GM21447 (cell line): ENCODE results near the gene NMNAT1.
"Not testable (repeated sequence)": the region's sequence is repeated elsewhere in the genome, so short reads cannot be mapped to it uniquely, and the experiment has no call there.

Experiments used
- ATAC-seq: cut with Tn5 transposase; IDR thresholded peaks from one replicate; pipeline ENCODE4 v1.9.1; 2021; ENCODE audit not compliant: unreplicated experiment

NMNAT1 gene

GRCh38 chr1:9917901-9918300 lies 25.4 kb upstream of the NMNAT1 start:
- ATAC-seq, result no peak

- no peak for ATAC-seq
Measured at GRCh38 chr1:9920606-9921005, 22.7 kb upstream of the NMNAT1 start.

DNA sequence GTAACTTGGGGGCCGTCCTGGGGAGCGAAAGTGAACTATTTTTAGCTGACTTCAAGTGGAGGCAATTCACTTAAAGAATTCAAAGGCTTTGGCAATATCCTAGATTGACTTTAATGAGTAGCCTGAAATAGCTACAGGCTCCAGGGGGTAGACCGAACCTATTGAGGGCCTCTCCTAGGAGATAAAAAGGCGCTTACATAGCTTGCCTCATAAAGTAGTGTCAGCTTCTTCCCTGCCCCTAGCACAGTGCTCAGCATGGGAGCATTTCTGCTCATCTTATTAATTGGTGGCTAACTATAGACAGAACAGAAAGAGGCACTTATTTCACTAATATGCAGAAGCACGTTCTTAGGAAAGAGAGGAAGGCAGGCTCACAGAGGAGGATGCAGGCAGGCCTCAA lies 20.9 kb upstream of the NMNAT1 start:
- no peak for ATAC-seq

DNA sequence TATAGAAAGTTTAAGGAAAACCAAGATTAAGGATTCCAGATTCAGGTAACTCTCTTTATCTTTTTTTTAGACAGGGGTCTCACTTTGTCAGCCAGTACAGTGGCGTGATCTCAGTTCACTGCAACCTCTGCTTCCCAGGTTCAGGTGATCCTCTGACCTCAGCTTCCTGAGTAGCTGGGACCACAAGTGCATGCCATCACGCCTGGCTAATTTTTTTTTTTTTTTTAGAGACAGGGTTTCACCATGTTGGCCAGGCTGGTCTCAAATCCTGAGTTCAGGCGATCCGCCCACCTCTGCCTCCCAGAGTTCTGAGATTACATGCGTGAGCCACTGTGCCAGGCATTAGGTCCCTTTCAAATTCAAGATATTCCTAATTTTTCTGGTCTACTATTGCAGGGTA lies 16.0 kb upstream of the NMNAT1 start:
- no peak for ATAC-seq

DNA sequence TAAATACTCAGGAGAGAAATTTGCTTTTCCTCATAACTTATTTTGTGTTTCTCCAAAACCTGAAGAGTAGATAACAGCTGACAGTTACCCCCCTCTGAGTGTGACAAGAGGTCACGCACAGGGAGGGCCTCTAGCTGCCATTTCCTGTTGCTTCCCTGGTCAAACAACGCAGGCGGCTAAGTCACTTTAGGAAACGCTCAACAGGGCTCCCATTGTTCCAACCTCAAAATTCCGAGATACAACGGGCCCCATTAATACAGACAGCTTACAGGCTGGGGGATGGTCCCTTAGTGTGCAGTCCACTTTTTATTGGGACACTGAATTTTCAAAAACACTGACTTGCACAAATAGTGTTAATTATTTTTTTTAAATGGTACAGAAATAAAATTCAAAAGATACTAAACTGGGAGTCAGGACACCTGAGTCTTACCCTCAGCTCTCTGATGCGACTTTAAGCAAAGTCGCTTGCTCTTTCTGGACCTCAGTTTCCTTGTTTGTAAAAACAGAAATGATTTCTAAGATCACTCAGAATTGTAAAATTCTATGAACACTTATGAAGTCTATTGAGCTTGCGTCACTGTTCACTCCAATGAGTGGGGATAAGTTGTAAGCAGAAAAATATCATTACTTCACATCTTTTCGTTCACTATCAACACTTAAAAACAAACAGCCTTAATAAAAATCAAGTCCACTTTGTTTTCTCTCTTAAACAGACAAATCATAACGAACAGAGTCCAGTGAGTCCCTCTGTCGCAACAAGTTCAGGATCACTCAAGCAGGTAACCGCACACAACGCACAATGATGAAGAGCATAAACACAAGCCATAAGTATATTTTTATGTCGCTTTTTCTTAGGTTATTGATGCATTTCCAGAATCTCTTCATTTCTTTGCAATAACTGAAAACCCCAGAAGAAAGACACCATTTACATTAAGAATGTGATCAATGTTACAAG lies 13.6 kb upstream of the NMNAT1 start:
- ATAC-seq, result no peak

- ATAC-seq, result peak; percentile 37
Measured at GRCh38 chr1:9942399-9942938, 806 bp upstream of the NMNAT1 start.

DNA sequence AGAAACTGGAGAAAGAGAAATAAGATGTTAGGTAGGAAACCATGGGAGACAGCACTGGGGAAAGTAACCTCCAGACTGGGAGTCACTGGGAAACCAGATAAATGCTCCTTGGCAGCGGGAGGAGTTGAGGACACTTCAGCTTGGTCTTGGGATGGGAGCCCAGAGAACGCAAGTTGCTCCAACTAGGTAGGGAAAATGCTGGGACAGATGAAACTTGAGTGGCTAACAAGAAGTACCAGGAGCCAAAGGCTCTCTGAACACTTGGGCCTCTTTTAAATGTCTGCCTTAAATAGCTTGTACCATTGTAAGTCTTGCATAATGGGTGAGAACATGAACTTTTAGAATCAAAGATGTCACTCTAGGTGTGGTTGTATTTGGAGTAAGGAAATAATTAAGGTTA lies 3.0 kb downstream of the NMNAT1 start:
- ATAC-seq, result no peak

GRCh38 chr1:9957726-9958125 lies 14.5 kb downstream of the NMNAT1 start:
- no peak for ATAC-seq

DNA sequence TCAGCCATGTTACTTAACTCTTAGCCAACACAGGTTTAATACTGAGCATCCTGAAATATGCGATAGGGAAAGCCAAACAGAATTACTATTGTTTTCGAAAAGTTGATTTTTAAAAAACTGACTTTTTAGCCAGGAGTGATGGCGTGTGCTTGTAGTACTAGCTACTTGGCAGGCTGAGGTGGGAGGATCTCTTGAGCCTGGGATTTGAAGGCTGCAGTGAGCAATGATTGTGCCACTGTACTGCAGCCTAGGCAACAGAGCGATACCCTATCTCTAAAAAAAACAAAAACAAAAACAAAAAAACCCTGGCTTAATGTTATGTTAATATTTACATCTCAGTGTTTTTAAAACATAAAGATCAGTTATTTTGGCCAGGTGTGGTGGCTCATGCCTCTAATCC lies 16.7 kb downstream of the NMNAT1 start:
- no peak for ATAC-seq

DNA sequence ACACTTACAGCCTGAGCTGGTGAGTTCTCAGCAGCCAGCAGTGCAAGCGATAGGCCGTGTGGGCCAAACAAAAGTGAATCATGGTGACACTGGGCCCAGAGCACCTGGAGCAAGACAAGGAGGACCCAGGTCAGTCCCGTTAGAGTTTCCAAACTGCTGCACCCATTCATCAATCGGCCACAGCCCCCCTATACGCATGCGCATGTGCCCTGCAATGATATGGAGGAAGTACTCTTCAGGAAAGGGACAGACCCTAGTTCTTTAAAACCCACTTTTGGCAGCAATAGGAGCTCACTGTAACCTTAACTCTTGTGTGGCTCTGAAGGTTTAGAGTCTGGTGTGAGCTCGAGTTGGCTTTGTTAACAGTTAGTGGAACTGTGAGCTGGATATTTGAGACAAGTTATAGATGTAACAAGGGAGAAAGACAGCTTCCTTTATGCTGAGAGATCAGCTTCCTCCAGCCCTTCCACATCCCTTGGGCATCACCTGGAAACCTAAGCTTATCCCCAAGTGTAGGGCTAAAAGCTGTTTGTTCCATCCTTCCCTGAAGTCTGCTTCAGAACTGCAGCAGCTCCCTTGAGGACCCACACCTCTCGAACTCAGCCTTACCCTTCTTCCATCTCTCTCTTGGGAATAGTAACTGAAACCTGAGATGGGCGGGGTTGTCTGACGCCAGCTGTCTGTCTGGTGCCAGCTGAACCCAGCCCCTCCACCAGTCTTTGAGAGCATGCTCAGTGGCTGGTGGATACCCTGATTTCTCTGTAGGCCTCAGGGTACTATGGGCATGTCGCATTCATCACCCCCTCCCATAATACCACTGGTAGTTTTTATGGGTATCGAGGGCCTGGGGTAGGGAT lies 17.7 kb downstream of the NMNAT1 start:
- ATAC-seq, result no peak

DNA sequence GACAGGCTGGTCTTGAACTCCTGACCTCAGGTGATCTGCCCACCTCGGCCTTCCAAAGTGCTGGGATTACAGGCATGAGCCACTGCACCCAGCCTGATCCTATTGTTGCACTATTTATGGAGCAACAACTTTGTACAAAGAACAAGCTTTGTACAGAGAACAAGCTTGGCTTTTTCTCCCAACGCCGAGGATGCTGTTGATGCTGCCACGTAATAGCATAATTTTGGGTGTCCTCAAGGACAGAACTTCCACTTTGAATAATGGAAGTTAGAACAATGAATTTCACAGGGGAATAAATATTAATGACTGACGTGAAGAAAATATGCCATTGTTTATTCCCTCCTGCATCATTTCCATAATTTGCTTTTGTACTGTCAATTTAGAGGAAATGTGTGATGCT lies 41.0 kb downstream of the NMNAT1 start:
- no peak for ATAC-seq

GRCh38 chr1:9985001-9985400 lies 41.7 kb downstream of the NMNAT1 start:
- ATAC-seq, result no peak

DNA sequence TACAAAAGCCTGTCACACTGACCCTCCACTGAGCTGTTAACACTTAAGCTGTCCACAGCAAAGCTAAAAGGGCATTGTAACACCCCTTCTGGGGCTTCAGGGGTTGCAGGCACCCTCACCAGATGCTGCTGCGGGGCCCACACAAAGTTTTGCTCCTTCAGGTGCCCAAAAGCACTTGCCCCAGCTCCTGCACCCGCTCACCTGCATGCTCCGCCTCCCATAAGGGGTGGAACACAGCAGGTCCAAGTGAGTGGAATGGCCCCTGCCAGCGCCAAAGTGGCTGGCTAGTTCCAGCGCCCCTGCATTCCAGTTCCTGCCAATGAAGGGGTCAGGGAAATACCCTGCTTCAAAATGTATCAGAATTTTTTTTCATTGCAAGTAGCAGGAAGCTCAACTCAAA lies 46.5 kb downstream of the NMNAT1 start:
- no peak for ATAC-seq

GRCh38 chr1:9990944-9991343 lies 47.7 kb downstream of the NMNAT1 start:
- ATAC-seq, result no peak

DNA sequence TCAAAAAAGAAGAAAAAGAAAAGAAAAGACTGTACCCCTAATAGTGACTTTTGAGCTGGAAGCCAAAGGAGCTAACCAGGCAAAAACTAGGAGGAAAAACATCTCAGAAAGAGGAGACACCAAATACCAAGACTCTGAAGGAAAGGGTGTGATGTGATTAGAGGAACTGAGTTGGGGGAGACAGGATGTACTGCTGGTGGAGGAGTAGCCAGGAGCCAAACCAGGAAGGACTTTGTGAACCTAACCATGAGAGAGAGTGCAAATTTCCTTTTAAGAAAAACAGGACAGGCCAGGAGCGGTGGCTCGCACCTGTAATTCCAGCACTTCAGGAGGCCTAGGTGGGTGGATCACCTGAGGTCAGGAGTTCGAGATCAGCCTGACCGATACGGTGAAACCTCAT lies 49.6 kb downstream of the NMNAT1 start:
- no peak for ATAC-seq

- ATAC-seq, result no peak
Measured at GRCh38 chr1:9993561-9994075, 50.3 kb downstream of the NMNAT1 start.

GRCh38 chr1:9996624-9997582 lies 53.6 kb downstream of the NMNAT1 start, which contains the start of gene RBP7:
Gene RBP7 (plus strand): TSS chr1:9997228. CDS start chr1:9997259, 31 bp downstream.
- no peak for ATAC-seq

DNA sequence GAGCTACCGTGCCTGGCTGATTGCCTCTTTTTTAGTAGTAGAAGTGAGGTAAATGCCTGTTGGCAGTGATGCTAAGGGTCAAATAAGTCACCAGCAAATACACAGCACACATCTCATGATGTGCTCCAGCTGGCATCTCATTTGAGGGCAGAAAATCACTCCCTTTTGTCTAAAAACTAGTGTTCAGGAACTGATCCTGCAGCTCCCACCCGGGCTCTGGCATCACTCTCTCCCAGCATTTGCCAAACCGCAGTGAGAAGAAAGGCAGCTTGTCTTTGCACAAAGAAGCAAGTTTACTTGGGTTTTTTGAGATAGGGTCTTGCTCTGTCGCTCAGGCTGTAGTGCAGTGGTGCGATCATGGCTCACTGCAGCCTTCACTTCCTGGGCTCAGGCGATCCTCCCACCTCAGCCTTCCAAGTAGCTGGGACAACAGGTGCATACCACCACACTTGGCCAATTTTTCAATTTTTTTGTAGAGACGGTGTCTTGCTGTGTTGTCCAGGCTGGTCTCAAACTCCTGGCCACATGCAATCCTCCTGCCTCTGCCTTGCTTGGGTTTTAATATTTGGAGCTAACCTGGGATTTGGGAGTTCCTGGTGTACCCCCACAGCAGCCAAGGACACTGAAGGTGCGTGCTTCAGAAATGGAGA lies 57.9 kb downstream of the NMNAT1 start:
- ATAC-seq, result no peak

DNA sequence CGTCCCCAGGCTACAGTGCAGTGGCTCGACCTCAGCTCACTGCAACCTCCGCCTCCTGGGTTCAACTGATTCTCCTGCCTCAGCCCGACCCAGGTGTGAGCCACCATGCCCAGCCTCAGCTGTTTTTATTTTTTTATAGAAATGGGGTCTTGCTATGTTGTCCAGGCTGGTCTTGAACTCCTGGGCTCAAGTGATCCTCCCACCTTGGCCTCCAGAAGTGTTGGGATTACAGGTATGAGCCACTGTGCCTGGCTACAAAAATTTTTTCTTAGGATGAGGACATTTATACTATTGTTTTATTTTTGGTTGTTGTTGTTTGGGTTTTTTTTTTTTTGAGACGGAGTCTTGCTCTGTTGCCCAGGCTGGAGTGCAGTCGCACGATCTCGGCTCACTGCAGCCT lies 62.0 kb downstream of the NMNAT1 start:
- ATAC-seq, result not testable (repeated sequence)

- ATAC-seq, result no peak
Measured at GRCh38 chr1:10007169-10007568, 63.9 kb downstream of the NMNAT1 start.
